DND-41 (cell line): ENCODE results near the gene CD34.

Source experiments
- ATAC-seq: fragments of 200-7000 bp; cut with Tn5 transposase; 3 replicates; pipeline ENCODE4 v1.9.1; 2021; ENCODE audit warnings: low read depth; ENCODE audit not compliant: insufficient read depth
- DNase-seq: peaks from one replicate; pipeline ENCODE4 v3.0.0-alpha.2; 2020
- H2AFZ ChIP-seq: 2 replicates; pipeline ENCODE4 v1.6.0; 2012; ENCODE audit warnings: low read depth, low read length
- H3K27ac ChIP-seq: 2 replicates; pipeline ENCODE4 v1.5.1; 2012; ENCODE audit warnings: low read length, inconsistent platforms
- H3K27me3 ChIP-seq: fragments of 200-600 bp; sonication (generic); 2 replicates; pipeline ENCODE4 v1.6.0; 2012; ENCODE audit warnings: low read length, mild to moderate bottlenecking, inconsistent platforms; ENCODE audit not compliant: insufficient read depth, poor library complexity
- H3K36me3 ChIP-seq: 2 replicates; pipeline ENCODE4 v1.5.1; 2012; ENCODE audit warnings: low read length, inconsistent platforms; ENCODE audit not compliant: insufficient read depth
- H3K4me1 ChIP-seq: 2 replicates; pipeline ENCODE4 v1.5.1; 2012; ENCODE audit warnings: mild to moderate bottlenecking, low read length; ENCODE audit not compliant: insufficient read depth
- H3K4me2 ChIP-seq: 2 replicates; pipeline ENCODE4 v1.6.0; 2012; ENCODE audit warnings: mild to moderate bottlenecking, moderate library complexity, low read length, inconsistent platforms; ENCODE audit not compliant: insufficient read depth
- H3K4me3 ChIP-seq, 2 experiments: fragments of 200-600 bp in 1 of 2; shearing (Covaris generic) in 1 of 2; 2 replicates each; pipeline ENCODE4 v1.5.1; 2012 to 2016; ENCODE audit warnings: inconsistent platforms in 2 of 2, low read length in 2 of 2, mild to moderate bottlenecking in 2 of 2, low read depth in 1 of 2, moderate library complexity in 1 of 2
- H3K79me2 ChIP-seq: 2 replicates; pipeline ENCODE4 v1.6.0; 2012; ENCODE audit warnings: low read length, inconsistent platforms; ENCODE audit not compliant: insufficient read depth
- H3K9ac ChIP-seq: 2 replicates; pipeline ENCODE4 v1.6.0; 2012; ENCODE audit warnings: low read depth, mild to moderate bottlenecking, inconsistent platforms, low read length, moderate library complexity
- H3K9me3 ChIP-seq: 2 replicates; pipeline ENCODE4 v1.5.1; 2012; ENCODE audit warnings: low read length, moderate library complexity, mild to moderate bottlenecking, inconsistent platforms; ENCODE audit not compliant: insufficient read depth, severe bottlenecking
- H4K20me1 ChIP-seq: 2 replicates; pipeline ENCODE4 v1.6.0; 2012; ENCODE audit warnings: low read length; ENCODE audit not compliant: insufficient read depth
- EZH2 ChIP-seq: IDR thresholded peaks from 3 replicates; pipeline ENCODE4 v1.6.1; 2012; ENCODE audit warnings: borderline replicate concordance, low read depth, mild to moderate bottlenecking, moderate library complexity, low read length, inconsistent platforms; ENCODE audit not compliant: severe bottlenecking
- TF ChIP-seq, protein P1 (sequence below): IDR thresholded peaks from 2 replicates; pipeline ENCODE4 v1.5.1; 2012; ENCODE audit warnings: borderline replicate concordance, low read length, moderate library complexity, mild to moderate bottlenecking; ENCODE audit not compliant: poor library complexity, severe bottlenecking; ENCODE audit errors: extremely low read depth

Gene CD34

DNA sequence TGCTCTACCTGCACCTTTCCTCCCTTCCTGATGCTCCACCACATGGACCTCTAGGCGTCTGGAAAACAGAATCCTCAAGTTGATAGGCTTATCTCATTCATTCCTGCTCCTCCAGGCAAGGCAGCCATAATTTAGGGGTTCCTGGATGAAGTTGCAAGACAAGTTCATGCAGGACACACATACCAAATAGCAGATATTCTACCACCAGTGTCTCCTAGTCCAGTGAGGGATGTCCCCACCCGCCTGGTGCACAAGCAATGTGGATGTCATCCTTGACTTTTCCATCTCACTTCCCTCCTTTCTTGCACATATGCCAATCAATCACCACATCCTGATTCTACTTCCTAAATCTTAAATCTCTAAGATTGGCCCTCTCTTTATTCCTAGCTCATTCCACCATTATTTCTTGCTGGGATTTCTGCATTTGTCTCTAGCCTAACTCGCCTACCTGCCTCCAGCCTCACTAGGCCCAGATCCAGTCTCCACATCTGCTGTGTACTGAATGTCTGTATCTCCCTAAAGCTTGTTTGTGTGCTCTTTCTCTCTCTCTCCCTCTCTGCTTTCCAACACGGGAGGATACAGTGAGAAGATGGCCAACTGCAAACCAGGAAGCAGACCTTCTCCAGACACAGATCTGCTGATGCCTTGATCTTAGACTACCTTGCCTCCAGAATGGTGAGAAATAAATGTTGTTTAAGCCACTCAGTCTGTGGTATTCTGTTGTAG, 40.5 kb downstream of the CD34 start:
- no peak overlapping the region for H3K9ac ChIP-seq
- ATAC-seq (no peak), DNase-seq (no peak)
- H3K4me3 ChIP-seq = no peak overlapping the region
- H3K27me3 ChIP-seq = no peaks in the 10 kb centered on the region
- TF ChIP-seq, protein P1, sequence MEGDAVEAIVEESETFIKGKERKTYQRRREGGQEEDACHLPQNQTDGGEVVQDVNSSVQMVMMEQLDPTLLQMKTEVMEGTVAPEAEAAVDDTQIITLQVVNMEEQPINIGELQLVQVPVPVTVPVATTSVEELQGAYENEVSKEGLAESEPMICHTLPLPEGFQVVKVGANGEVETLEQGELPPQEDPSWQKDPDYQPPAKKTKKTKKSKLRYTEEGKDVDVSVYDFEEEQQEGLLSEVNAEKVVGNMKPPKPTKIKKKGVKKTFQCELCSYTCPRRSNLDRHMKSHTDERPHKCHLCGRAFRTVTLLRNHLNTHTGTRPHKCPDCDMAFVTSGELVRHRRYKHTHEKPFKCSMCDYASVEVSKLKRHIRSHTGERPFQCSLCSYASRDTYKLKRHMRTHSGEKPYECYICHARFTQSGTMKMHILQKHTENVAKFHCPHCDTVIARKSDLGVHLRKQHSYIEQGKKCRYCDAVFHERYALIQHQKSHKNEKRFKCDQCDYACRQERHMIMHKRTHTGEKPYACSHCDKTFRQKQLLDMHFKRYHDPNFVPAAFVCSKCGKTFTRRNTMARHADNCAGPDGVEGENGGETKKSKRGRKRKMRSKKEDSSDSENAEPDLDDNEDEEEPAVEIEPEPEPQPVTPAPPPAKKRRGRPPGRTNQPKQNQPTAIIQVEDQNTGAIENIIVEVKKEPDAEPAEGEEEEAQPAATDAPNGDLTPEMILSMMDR = no peak
- TF ChIP-seq EZH2 = no peak
- peaks cover 14% of the 10 kb centered on the region for H4K20me1 ChIP-seq
- H3K4me2 ChIP-seq = peak overlapping the region; percentile 2; the same call in 1 of the 2 replicates
- peaks cover 26% of the 10 kb centered on the region for H3K36me3 ChIP-seq
- peaks cover 90% of the 10 kb centered on the region for H3K4me1 ChIP-seq
- no peak overlapping the region for H2AFZ ChIP-seq
- H3K27ac ChIP-seq = peak overlapping the region; percentile 96
- H3K79me2 ChIP-seq = peaks cover 49% of the 10 kb centered on the region
- no peaks in the 10 kb centered on the region for H3K9me3 ChIP-seq

DNA sequence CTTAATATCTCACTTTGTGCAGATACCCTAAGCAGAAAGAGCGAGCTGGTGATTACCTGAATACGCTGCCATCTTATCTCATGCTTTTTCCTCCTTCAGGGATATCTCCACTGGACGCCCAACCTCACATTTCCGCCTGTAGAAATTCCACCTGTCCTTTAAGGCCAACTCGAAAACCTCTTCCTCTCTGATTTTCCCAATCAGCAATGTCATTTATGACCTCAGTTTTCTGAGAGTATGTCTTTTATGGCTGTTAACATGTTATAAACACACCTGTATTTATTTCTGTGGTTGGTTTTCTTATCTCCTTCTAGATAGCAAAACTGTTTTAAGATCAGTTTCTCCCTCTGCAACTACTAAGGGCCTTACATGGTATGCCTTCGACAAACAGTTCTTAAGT, 41.1 kb downstream of the CD34 start:
- Histone ChIP-seq H3K79me2 (peaks cover 55% of the 10 kb centered on the region), H3K4me3 (peak overlapping the region in 1 of 2 experiments; percentile 85; a peak in 2 of 4 replicates), H2AFZ (peak overlapping the region; percentile 83), H3K9me3 (no peaks in the 10 kb centered on the region), H3K9ac (peak overlapping the region; percentile 92), H3K27ac (peak overlapping the region; percentile 96), H3K27me3 (no peaks in the 10 kb centered on the region), H3K4me2 (peak overlapping the region; percentile 72), H3K4me1 (peaks cover 90% of the 10 kb centered on the region), H3K36me3 (peaks cover 32% of the 10 kb centered on the region), H4K20me1 (peaks cover 14% of the 10 kb centered on the region)
- TF ChIP-seq, protein P1 = no peak
- DNase-seq (no peak), ATAC-seq (no peak)

DNA sequence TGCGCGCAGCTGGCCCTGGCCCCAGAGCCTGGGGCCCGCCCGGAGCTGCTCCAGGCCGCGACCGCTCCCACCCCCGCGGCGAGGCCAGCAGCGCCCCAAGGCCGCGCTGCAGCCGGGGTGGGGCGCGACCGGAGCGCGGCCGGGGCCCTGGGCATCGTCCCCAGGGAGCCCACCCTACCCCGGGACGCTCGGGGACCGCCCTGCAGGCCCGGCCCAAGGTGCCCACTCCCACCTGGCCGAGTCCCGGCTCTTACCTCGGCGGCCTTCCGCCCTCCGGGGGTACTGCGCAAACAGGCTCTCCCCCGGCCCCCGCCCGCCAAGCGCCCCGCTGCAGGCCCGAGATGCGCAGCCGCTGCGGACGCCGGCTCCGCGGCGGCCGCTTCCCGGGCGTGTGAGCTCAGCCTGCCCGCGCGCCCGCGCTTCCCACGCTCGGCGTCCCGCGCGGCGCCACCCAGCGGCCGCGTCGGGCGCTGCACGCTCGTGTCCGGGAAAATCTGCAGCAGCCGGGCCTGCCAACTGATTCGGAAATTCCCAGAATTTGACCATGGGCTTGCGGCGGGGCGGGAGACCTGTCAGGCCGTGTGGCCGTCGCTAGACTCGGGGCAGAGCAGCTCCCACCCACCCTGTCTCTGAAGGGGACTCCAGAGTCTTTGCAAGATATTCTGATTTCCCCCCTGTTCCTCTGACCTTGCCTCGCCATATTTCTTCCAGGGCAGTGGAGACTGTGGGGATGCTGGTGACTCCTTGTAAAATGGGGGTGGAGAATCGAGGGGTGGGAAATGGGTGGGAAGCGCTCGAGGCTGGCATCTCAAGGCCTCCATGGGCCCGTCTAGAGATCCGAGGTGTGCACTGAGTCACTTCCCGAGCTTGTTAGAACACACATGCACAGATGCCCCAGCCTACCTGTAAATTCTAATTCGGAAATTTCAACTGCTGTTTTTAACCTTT, 41.9 kb downstream of the CD34 start:
- H3K9ac ChIP-seq = peak overlapping the region; percentile 92
- TF ChIP-seq, protein P1 = peak; percentile 89
- no peak for TF ChIP-seq EZH2
- peaks cover 14% of the 10 kb centered on the region for H4K20me1 ChIP-seq
- H3K4me1 ChIP-seq = peaks cover 90% of the 10 kb centered on the region
- no peaks in the 10 kb centered on the region for H3K27me3 ChIP-seq
- peak overlapping the region; percentile 72 for H3K4me2 ChIP-seq
- peaks cover 63% of the 10 kb centered on the region for H3K79me2 ChIP-seq
- peak overlapping the region; percentile 63 to 85; a peak in 3 of 4 replicates for H3K4me3 ChIP-seq
- peak overlapping the region; percentile 83 for H2AFZ ChIP-seq
- peaks cover 39% of the 10 kb centered on the region for H3K36me3 ChIP-seq
- no peaks in the 10 kb centered on the region for H3K9me3 ChIP-seq
- H3K27ac ChIP-seq = peak overlapping the region; percentile 96
- ATAC-seq (peak; percentile 28), DNase-seq (peak; percentile 76)
